HL-60 (cell line): ENCODE data around the gene ARAP3.

Experiments
- DNase-seq, 2 experiments: peaks; one replicate each; pipeline ENCODE4 v3.0.0-alpha.2; 2010 to 2020; ENCODE audit warnings: low read depth in 1 of 2, low spot score in 1 of 2
- H3K27ac ChIP-seq: fragments of 250-450 bp; sonication (Bioruptor Pico); replicated peaks from 2 replicates; pipeline ENCODE4 v1.5.1; 2020; ENCODE audit warnings: mild to moderate bottlenecking, moderate library complexity
- H3K27me3 ChIP-seq: fragments of 250-450 bp; sonication (Bioruptor Pico); 2 replicates; pipeline ENCODE4 v1.5.1; 2021; ENCODE audit warnings: mild to moderate bottlenecking, moderate library complexity; ENCODE audit not compliant: insufficient read depth, poor library complexity, severe bottlenecking
- H3K4me3 ChIP-seq: replicated peaks from 2 replicates; pipeline ENCODE4 v1.5.1; 2011; ENCODE audit warnings: mild to moderate bottlenecking, control low read depth, low read length; ENCODE audit not compliant: insufficient read depth
- CTCF ChIP-seq: IDR thresholded peaks from one replicate; pipeline ENCODE4 v1.5.1; 2011; ENCODE audit warnings: low read length, control low read depth, inconsistent platforms; ENCODE audit not compliant: insufficient read depth
- GABPA ChIP-seq: IDR thresholded peaks from 2 replicates; pipeline ENCODE4 v1.6.1; 2012; ENCODE audit warnings: low read depth
- POLR2AphosphoS5 ChIP-seq: IDR thresholded peaks from 2 replicates; pipeline ENCODE4 v1.6.1; 2012; ENCODE audit warnings: low read depth
- REST ChIP-seq: IDR thresholded peaks from 2 replicates; pipeline ENCODE4 v1.6.1; 2012; ENCODE audit warnings: low read depth; ENCODE audit not compliant: insufficient replicate concordance
- SPI1 ChIP-seq: IDR thresholded peaks from 2 replicates; pipeline ENCODE4 v1.6.1; 2012; ENCODE audit warnings: low read depth, mild to moderate bottlenecking, borderline replicate concordance

ARAP3 gene

GRCh38 chr5:141675672-141676071 is 6.4 kb downstream of the ARAP3 start:
- H3K4me3 ChIP-seq: no peak overlapping the region
- H3K27ac ChIP-seq: no peak overlapping the region
- H3K27me3 ChIP-seq: no peaks in the 10 kb centered on the region
- no peak for DNase-seq
- no peak for TF ChIP-seq GABPA

- no peak overlapping the region for H3K4me3 ChIP-seq
- no peak for DNase-seq
- TF ChIP-seq GABPA: no peak
- H3K27ac ChIP-seq: no peak overlapping the region
- H3K27me3 ChIP-seq: no peaks in the 10 kb centered on the region
Observed at GRCh38 chr5:141674747-141675146, 7.3 kb downstream of the ARAP3 start.

- Histone ChIP-seq H3K4me3 (no peak overlapping the region), H3K27ac (no peak overlapping the region), H3K27me3 (no peaks in the 10 kb centered on the region)
- TF ChIP-seq POLR2AphosphoS5: no peak
- TF ChIP-seq CTCF: no peak
- no peak for TF ChIP-seq SPI1
- TF ChIP-seq REST: no peak
- no peak for TF ChIP-seq GABPA
- no peak for DNase-seq
Observed at GRCh38 chr5:141672841-141673813, 8.9 kb downstream of the ARAP3 start.

- TF ChIP-seq REST (no peak), CTCF (no peak), GABPA (no peak), POLR2AphosphoS5 (no peak), SPI1 (no peak)
- DNase-seq: no peak
- Histone ChIP-seq H3K4me3 (no peak overlapping the region), H3K27ac (no peak overlapping the region), H3K27me3 (no peaks in the 10 kb centered on the region)
Observed at GRCh38 chr5:141672071-141672840, 9.8 kb downstream of the ARAP3 start.
